Fibroblast of upper back skin (primary cell): ENCODE data around the gene RALBP1.
A peak's percentile ranks its signal among the peaks of the same experiment; 100 is the strongest.
"Not testable (repeated sequence)": the region's sequence is repeated elsewhere in the genome, so short reads cannot be mapped to it uniquely, and the experiment has no call there.

ENCODE experiments used
- DNase-seq: peaks from one replicate; pipeline ENCODE4 v3.0.0-alpha.2; 2013

The RALBP1 gene

GRCh38 chr18:9474983-9475642 is at the start of gene RALBP1:
Gene RALBP1, plus strand, starts transcription at chr18:9475513. Its CDS starts 37,533 bp downstream, at chr18:9513046.
- DNase-seq: peak; percentile 100

- DNase-seq: no peak
Observed at GRCh38 chr18:9426753-9427152, 48.6 kb upstream of the RALBP1 start.

GRCh38 chr18:9428301-9428706 is 47.0 kb upstream of the RALBP1 start:
- no peak for DNase-seq

GRCh38 chr18:9428862-9429661 is 46.3 kb upstream of the RALBP1 start:
- DNase-seq: no peak

GRCh38 chr18:9429662-9429993 is 45.7 kb upstream of the RALBP1 start:
- DNase-seq: peak; percentile 45

GRCh38 chr18:9430315-9430714 is 45.0 kb upstream of the RALBP1 start:
- not testable (repeated sequence) for DNase-seq

GRCh38 chr18:9431296-9431695 is 44.0 kb upstream of the RALBP1 start:
- DNase-seq: no peak

GRCh38 chr18:9433122-9433521 is 42.2 kb upstream of the RALBP1 start:
- DNase-seq: not testable (repeated sequence)

GRCh38 chr18:9433671-9434121 is 41.6 kb upstream of the RALBP1 start:
- peak; percentile 22 for DNase-seq

GRCh38 chr18:9434122-9434701 is 41.1 kb upstream of the RALBP1 start:
- DNase-seq: no peak

- DNase-seq: no peak
Observed at GRCh38 chr18:9435041-9435440, 40.3 kb upstream of the RALBP1 start.

- no peak for DNase-seq
Observed at GRCh38 chr18:9436206-9436929, 38.9 kb upstream of the RALBP1 start.

GRCh38 chr18:9437021-9437437 is 38.3 kb upstream of the RALBP1 start:
- peak; percentile 83 for DNase-seq

- no peak for DNase-seq
Observed at GRCh38 chr18:9437672-9438071, 37.6 kb upstream of the RALBP1 start.

GRCh38 chr18:9441061-9441460 is 34.3 kb upstream of the RALBP1 start:
- DNase-seq: no peak

GRCh38 chr18:9444549-9444948 is 30.8 kb upstream of the RALBP1 start:
- DNase-seq: no peak

GRCh38 chr18:9446839-9447238 is 28.5 kb upstream of the RALBP1 start:
- no peak for DNase-seq

- no peak for DNase-seq
Observed at GRCh38 chr18:9447334-9447733, 28.0 kb upstream of the RALBP1 start.

GRCh38 chr18:9449600-9450414 is 25.5 kb upstream of the RALBP1 start:
- DNase-seq: no peak

- not testable (repeated sequence) for DNase-seq
Observed at GRCh38 chr18:9450920-9451319, 24.4 kb upstream of the RALBP1 start.

- DNase-seq: no peak
Observed at GRCh38 chr18:9453283-9453682, 22.0 kb upstream of the RALBP1 start.

- peak; percentile 25 for DNase-seq
Observed at GRCh38 chr18:9454061-9454703, 21.1 kb upstream of the RALBP1 start.
